Measurements from ENCODE around the gene ITPRIPL1.

Gene ITPRIPL1

DNA sequence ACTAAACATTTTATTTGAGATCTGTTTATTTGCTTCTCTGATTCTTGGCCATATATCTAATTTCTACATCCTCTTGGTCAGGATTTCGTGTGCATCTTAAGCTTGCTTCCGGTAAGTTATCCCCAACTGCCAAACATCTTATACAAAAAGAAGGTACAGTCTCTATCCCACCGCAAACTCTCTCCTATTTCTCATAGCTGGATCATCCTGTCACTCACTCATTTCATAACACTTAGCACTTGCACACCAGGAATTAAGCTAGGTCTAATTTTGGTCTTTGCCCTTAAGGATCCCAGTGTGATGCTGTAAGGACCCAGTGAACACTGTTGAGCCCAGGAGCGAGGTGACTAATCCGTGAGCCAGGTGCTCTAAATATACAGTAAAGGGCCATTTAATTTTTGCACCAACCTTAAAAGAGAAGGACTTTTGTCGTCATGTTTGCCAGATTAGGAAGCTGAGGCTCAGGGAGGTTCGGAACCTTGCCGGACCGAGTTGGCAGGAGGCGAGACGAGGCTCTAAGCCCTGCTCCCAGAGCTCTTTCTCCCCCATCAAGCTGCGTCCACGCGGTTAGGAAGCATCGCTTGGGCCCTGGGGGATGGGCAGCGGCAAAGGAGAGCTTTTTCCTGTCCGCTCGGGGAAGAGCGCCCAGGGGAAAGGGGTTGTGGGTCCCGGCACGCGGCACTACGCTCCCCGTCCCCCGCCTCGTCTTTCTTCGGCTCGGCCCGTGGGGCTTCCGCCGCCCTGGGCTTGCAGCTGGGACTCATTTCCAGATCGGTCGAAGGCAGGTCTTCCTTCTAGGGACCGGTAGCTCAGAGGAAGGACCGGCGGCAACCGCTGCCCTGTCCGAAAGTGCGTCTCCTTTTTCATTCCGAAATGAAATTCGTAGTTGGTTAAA lies 4.1 kb upstream of the ITPRIPL1 start:
- peak; percentile 17 for DNase-seq (ENCODE audit: low read depth)
- TF ChIP-seq, protein P1, sequence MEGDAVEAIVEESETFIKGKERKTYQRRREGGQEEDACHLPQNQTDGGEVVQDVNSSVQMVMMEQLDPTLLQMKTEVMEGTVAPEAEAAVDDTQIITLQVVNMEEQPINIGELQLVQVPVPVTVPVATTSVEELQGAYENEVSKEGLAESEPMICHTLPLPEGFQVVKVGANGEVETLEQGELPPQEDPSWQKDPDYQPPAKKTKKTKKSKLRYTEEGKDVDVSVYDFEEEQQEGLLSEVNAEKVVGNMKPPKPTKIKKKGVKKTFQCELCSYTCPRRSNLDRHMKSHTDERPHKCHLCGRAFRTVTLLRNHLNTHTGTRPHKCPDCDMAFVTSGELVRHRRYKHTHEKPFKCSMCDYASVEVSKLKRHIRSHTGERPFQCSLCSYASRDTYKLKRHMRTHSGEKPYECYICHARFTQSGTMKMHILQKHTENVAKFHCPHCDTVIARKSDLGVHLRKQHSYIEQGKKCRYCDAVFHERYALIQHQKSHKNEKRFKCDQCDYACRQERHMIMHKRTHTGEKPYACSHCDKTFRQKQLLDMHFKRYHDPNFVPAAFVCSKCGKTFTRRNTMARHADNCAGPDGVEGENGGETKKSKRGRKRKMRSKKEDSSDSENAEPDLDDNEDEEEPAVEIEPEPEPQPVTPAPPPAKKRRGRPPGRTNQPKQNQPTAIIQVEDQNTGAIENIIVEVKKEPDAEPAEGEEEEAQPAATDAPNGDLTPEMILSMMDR (conservative IDR thresholded peaks at IDR 0.05; ENCODE audit: low read length), result no peak
- H3K4me3 ChIP-seq (ENCODE audit: low read length), result peak overlapping the region; percentile 67

DNA sequence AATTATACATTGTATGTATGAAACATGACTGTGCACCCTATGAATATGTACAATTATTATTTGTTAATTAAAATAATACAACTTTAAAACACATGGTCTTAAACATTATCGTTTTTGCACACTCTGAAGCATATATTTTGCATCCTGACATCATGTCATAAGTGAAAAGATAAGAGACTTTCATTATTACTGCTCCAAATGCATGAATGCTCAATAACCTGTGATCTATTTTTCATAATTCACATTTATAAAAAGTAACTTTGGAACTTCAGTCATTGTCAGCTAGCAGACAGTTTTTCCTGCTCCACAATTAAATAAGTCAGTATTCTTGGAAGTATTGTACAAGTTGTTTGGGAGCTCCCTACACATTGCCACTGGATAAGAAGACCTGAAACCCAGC lies 1.3 kb upstream of the ITPRIPL1 start:
- H3K4me3 ChIP-seq (ENCODE audit: low read length), result no peak overlapping the region
- TF ChIP-seq, protein P1 (conservative IDR thresholded peaks at IDR 0.05; ENCODE audit: low read length), result no peak
- DNase-seq (ENCODE audit: low read depth), result no peak

- DNase-seq (ENCODE audit: low read depth), result no peak
- peak overlapping the region; percentile 52 for H3K4me3 ChIP-seq (ENCODE audit: low read length)
- TF ChIP-seq, protein P1 (conservative IDR thresholded peaks at IDR 0.05; ENCODE audit: low read length), result no peak
Observed at GRCh38 chr2:96324721-96325040, 436 bp upstream of the ITPRIPL1 start.

- no peak for DNase-seq (ENCODE audit: low read depth)
- TF ChIP-seq, protein P1 (conservative IDR thresholded peaks at IDR 0.05; ENCODE audit: low read length), result no peak
- H3K4me3 ChIP-seq (ENCODE audit: low read length), result no peak overlapping the region
Observed at GRCh38 chr2:96325884-96326255, 753 bp downstream of the ITPRIPL1 start.

DNA sequence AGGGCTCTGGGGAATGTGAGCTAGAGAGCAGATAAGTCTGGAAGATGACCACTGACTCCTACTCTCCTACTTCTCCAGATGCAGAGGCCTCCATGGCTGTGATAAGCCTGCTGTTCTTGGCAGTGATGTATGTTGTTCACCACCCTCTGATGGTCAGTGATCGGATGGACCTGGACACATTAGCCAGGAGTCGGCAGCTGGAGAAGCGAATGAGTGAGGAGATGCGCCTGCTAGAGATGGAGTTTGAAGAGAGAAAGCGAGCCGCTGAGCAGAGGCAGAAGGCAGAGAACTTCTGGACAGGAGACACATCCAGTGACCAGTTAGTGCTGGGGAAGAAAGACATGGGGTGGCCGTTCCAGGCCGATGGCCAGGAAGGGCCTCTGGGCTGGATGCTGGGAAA lies 1.4 kb downstream of the ITPRIPL1 start:
- TF ChIP-seq, protein P1 (conservative IDR thresholded peaks at IDR 0.05; ENCODE audit: low read length), result no peak
- H3K4me3 ChIP-seq (ENCODE audit: low read length), result no peak overlapping the region
- DNase-seq (ENCODE audit: low read depth), result no peak

DNA sequence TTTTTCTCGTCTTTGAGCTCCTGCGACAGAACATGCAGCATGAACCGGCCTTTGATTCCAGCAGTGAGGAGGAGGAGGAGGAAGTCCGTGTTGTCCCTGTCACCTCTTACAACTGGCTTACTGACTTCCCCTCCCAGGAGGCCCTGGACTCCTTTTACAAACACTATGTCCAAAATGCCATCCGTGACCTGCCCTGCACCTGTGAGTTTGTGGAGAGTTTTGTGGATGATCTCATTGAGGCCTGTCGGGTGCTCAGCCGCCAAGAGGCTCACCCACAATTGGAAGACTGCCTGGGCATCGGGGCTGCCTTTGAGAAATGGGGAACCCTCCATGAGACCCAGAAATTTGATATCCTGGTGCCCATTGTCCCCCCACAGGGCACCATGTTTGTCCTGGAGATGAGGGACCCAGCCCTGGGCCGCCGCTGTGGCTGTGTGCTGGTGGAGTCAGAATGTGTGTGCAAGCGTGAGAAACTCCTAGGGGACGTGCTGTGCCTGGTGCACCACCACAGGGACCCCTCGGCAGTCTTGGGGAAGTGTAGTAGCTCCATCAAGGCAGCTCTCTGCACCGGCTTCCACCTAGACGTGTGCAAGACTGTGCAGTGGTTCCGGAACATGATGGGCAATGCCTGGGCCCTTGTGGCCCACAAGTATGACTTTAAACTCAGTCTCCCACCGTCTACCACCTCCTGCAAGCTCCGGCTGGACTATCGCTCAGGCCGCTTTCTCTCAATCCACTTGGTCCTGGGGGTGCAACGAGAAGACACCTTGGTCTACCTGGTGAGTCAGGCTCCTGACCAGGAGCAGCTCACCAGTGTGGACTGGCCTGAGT lies 2.1 kb downstream of the ITPRIPL1 start:
- TF ChIP-seq, protein P1 (conservative IDR thresholded peaks at IDR 0.05; ENCODE audit: low read length), result no peak
- no peak overlapping the region for H3K4me3 ChIP-seq (ENCODE audit: low read length)
- DNase-seq (ENCODE audit: low read depth), result no peak
